ENCODE data around the gene TBC1D17.
"Not testable (repeated sequence)": the region's sequence is repeated elsewhere in the genome, so short reads cannot be mapped to it uniquely, and the experiment has no call there.

TBC1D17 gene

DNA sequence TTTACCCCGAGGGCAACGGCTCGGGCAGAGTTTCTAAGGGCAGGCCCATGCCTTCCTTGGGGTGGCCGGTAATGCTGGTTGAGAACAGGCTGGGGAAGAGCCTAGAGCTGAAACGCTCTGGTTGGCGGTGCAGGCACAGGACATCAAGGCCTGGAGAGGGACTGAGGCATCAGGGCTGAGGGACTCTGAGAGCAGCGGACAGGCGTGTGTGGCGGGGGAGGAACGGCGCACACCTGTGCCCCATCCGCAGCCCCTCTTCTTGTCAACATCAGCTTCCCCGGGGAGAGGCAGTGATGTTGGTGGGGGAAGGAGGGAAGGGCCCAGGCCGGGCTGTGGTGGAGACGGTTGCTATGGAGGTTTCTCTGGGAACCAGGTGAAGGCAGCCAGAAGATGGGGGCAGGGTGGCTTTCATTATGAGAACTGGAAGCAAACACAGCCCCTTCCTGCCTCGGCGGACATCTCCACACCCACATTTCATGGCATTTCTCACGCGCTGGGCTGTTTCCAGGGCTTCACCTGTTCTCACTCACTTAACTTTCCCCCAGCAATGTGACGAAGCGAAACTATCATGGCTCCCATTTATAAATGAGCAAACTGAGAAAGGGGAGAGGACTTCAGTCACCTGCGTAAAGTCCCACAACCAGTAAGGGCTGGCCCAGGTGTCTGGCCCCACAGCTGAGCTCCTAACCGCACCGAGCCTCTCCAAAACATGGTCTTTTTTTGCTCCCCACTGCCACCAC is 43.3 kb downstream of the TBC1D17 start:
- ATAC-seq, result no peak
- TF ChIP-seq TCF4 (CRISPR knock-in tag; IDR thresholded peaks at IDR 0.05; ENCODE audit: borderline replicate concordance) (no peak), ESRRG (CRISPR knock-in tag; IDR thresholded peaks at IDR 0.05) (no peak)

DNA sequence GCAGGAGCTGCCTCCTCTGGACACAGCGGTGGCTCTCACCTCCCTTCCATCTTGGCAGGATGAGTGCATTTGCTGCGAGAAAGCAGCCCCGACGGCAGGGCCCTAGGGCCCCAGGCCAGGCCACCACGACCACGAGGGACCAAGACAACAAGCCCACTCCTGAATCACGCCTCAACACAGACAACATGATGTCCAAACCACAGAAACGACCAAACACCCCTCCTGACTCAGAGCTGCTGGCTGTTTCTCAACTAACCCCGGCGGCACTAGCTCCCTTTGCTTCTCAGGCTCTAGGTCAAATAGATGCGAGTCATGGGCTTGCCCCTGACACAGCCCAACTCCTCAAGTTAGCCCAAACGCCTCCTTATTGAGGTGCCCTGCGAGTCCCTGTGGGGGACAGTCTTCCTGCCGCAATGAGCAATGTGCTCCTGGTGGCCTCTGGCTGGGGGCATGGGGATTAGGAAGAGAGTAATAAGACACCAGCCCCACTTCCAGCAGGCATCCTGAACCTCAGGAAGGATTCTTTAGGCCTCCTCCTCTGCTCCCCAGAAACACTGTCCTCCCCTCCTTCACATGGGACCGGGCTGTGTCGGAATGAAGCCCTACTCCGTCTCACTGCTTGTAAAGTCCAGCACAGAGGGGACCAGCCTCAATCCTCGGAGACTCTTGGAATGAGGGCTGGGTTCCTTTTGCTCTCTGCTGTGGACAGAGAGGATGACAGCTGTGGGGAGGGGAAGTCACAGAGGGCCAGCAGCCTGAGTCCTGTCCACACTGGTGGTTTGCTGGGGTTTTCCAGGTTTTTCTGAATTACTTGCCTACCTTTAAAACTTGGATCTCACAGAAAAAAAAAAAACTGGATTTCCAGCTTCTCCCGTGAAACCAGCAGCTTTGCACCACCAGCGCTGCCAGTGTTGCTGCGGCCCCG is 44.6 kb downstream of the TBC1D17 start:
- TF ChIP-seq ZNF70 (CRISPR knock-in tag; IDR thresholded peaks at IDR 0.05), result no peak
- no peak for TF ChIP-seq ZNF8 (CRISPR knock-in tag; IDR thresholded peaks at IDR 0.05)
- no peak for TF ChIP-seq BACH2 (CRISPR knock-in tag; IDR thresholded peaks at IDR 0.05; ENCODE audit: borderline replicate concordance)
- ATAC-seq, result no peak; the same call in 2 of the 3 replicates

- no peak for ATAC-seq
- no peak for TF ChIP-seq PATZ1 (CRISPR knock-in tag; IDR thresholded peaks at IDR 0.05; ENCODE audit: borderline replicate concordance)
- no peak for TF ChIP-seq CSDC2 (CRISPR knock-in tag; IDR thresholded peaks at IDR 0.05)
- TF ChIP-seq TCF4 (CRISPR knock-in tag; IDR thresholded peaks at IDR 0.05; ENCODE audit: borderline replicate concordance), result no peak
- TF ChIP-seq, protein P1, sequence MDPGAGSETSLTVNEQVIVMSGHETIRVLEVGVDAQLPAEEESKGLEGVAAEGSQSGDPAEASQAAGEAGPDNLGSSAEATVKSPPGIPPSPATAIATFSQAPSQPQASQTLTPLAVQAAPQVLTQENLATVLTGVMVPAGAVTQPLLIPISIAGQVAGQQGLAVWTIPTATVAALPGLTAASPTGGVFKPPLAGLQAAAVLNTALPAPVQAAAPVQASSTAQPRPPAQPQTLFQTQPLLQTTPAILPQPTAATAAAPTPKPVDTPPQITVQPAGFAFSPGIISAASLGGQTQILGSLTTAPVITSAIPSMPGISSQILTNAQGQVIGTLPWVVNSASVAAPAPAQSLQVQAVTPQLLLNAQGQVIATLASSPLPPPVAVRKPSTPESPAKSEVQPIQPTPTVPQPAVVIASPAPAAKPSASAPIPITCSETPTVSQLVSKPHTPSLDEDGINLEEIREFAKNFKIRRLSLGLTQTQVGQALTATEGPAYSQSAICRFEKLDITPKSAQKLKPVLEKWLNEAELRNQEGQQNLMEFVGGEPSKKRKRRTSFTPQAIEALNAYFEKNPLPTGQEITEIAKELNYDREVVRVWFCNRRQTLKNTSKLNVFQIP (CRISPR knock-in tag; IDR thresholded peaks at IDR 0.05; ENCODE audit: borderline replicate concordance, low read depth), result no peak
- TF ChIP-seq BACH2 (CRISPR knock-in tag; IDR thresholded peaks at IDR 0.05; ENCODE audit: borderline replicate concordance), result no peak
- TF ChIP-seq TOX (CRISPR knock-in tag; IDR thresholded peaks at IDR 0.05; ENCODE audit: borderline replicate concordance), result no peak
- no peak for TF ChIP-seq ZNF8 (CRISPR knock-in tag; IDR thresholded peaks at IDR 0.05)
- TF ChIP-seq PPARA (CRISPR knock-in tag; IDR thresholded peaks at IDR 0.05; ENCODE audit: borderline replicate concordance), result no peak
- TF ChIP-seq ZNF70 (CRISPR knock-in tag; IDR thresholded peaks at IDR 0.05), result no peak
Measured at GRCh38 chr19:49923055-49924003, 45.8 kb downstream of the TBC1D17 start.

- TF ChIP-seq OSR1 (CRISPR knock-in tag; IDR thresholded peaks at IDR 0.05) (no peak), SNAI2 (CRISPR knock-in tag; IDR thresholded peaks at IDR 0.05) (no peak), BACH2 (CRISPR knock-in tag; IDR thresholded peaks at IDR 0.05; ENCODE audit: borderline replicate concordance) (no peak), ESRRG (CRISPR knock-in tag; IDR thresholded peaks at IDR 0.05) (no peak)
- TF ChIP-seq, protein P1 (CRISPR knock-in tag; IDR thresholded peaks at IDR 0.05; ENCODE audit: borderline replicate concordance, low read depth), result no peak
- no peak for ATAC-seq
Measured at GRCh38 chr19:49924004-49924880, 46.7 kb downstream of the TBC1D17 start.

DNA sequence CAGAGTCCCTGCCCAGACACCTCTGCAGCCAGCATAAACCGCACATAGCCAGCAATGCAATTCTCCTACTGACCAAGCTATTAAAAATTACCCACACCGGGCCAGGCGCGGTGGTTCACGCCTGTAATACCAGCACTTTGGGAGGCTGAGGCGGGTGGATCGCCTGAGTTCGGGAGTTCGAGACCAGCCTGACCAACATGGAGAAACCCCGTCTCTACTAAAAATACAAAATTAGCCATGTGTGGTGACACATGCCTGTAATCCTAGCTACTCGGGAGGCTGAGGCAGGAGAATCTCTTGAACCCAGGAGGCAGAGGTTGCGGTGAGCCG is 47.3 kb downstream of the TBC1D17 start:
- ATAC-seq, result not testable (repeated sequence)

DNA sequence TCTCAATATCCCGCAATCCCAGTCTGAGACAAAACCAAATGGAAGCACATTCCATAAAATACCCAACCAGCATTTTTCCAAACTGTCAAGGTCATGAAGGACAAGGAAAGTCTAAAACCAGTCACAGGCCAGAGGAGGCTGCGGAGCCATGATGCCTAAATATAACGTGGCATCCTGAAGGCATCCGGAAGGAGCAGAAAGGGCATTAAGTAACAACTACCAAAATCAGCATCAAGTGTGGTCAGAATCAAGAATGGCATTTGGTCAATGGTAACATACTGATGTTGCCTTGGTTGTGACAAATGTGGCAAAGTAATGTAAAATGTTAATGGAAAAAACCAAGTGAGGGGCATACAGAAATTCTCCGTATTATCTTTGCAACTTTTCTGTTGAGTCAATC is 48.0 kb downstream of the TBC1D17 start:
- no peak for ATAC-seq
- TF ChIP-seq, protein P2, sequence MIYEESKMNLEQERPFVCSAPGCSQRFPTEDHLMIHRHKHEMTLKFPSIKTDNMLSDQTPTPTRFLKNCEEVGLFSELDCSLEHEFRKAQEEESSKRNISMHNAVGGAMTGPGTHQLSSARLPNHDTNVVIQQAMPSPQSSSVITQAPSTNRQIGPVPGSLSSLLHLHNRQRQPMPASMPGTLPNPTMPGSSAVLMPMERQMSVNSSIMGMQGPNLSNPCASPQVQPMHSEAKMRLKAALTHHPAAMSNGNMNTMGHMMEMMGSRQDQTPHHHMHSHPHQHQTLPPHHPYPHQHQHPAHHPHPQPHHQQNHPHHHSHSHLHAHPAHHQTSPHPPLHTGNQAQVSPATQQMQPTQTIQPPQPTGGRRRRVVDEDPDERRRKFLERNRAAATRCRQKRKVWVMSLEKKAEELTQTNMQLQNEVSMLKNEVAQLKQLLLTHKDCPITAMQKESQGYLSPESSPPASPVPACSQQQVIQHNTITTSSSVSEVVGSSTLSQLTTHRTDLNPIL (CRISPR knock-in tag; IDR thresholded peaks at IDR 0.05; ENCODE audit: low read depth), result no peak
- TF ChIP-seq TOX (CRISPR knock-in tag; IDR thresholded peaks at IDR 0.05; ENCODE audit: borderline replicate concordance) (no peak), ZFP3 (CRISPR knock-in tag; IDR thresholded peaks at IDR 0.05) (no peak), PATZ1 (CRISPR knock-in tag; IDR thresholded peaks at IDR 0.05; ENCODE audit: borderline replicate concordance) (no peak), ZNF565 (CRISPR knock-in tag; conservative IDR thresholded peaks at IDR 0.05; ENCODE audit: low read depth) (no peak)

Data from SK-N-SH treated with all-trans-retinoic acid at 6 μM for 48 hours (cell line).